Measurements from ENCODE around the gene STAB1.

The STAB1 gene

GRCh38 chr3:52494886-52495495 lies at the start of gene STAB1:
Gene STAB1 (plus strand): TSS chr3:52495338. CDS start chr3:52495414, 76 bp downstream.
- DNase-seq = no peak

GRCh38 chr3:52446042-52446441 lies 49.1 kb upstream of the STAB1 start:
- no peak for DNase-seq

- DNase-seq = peak; percentile 78 to 83
These were observed 48.3 kb upstream of the STAB1 start for GRCh38 chr3:52446631-52447511.

GRCh38 chr3:52447512-52448355 lies 47.4 kb upstream of the STAB1 start:
- DNase-seq = no peak

GRCh38 chr3:52450489-52451236 lies 44.5 kb upstream of the STAB1 start:
- DNase-seq = no peak

GRCh38 chr3:52451237-52452083 lies 43.7 kb upstream of the STAB1 start:
- no peak for DNase-seq

GRCh38 chr3:52452126-52452525 lies 43.0 kb upstream of the STAB1 start:
- DNase-seq = no peak

GRCh38 chr3:52452570-52453221 lies 42.4 kb upstream of the STAB1 start:
- DNase-seq = no peak

- DNase-seq = no peak
These were observed 41.5 kb upstream of the STAB1 start, which contains the start of gene TNNC1 for GRCh38 chr3:52453496-52454249. Gene TNNC1 (minus strand): TSS chr3:52454041. CDS start chr3:52454015, 26 bp downstream.

GRCh38 chr3:52454250-52454937 lies 40.7 kb upstream of the STAB1 start:
- DNase-seq = peak; percentile 12 to 23

- DNase-seq = no peak
These were observed 40.2 kb upstream of the STAB1 start for GRCh38 chr3:52454938-52455282.

- peak; percentile 98 for DNase-seq
These were observed 39.6 kb upstream of the STAB1 start, which contains the start of gene NISCH for GRCh38 chr3:52455283-52456168. Gene NISCH (plus strand): TSS chr3:52455604. CDS start chr3:52455642, 38 bp downstream.

GRCh38 chr3:52456169-52456799 lies 38.9 kb upstream of the STAB1 start:
- peak; percentile 21 to 25 for DNase-seq

GRCh38 chr3:52456800-52457183 lies 38.3 kb upstream of the STAB1 start:
- DNase-seq = no peak

- DNase-seq = no peak
These were observed 36.9 kb upstream of the STAB1 start for GRCh38 chr3:52458031-52458760.

- no peak for DNase-seq
These were observed 36.2 kb upstream of the STAB1 start for GRCh38 chr3:52458770-52459545.
